Heart left ventricle (tissue), 16 donors: ENCODE results near the gene SHLD1. TPM values are rescaled to one million over a fixed set of nuclear protein-coding genes. Genes with fewer than 3 reads are reported as not detected.
A peak's percentile ranks its signal among the peaks of the same experiment; 100 is the strongest.
"Not testable (repeated sequence)": the region's sequence is repeated elsewhere in the genome, so short reads cannot be mapped to it uniquely, and the experiment has no call there.

ENCODE experiments used
- ATAC-seq, 4 donors: fragments of 200-7000 bp; cut with Tn5 transposase; one replicate each; pipeline ENCODE4 v1.9.1; 2020 to 2022; ENCODE audit warnings: moderate library complexity in 4 of 4, mild to moderate bottlenecking in 3 of 4, moderate number of reproducible peaks in 1 of 4
- DNase-seq, 5 donors: peaks; one replicate each; pipeline ENCODE4 v3.0.0-alpha.2; 2020
- H3K27ac ChIP-seq, 12 donors: fragments of 200-600 bp; sonication (generic) in 4 of 12; one replicate each; pipeline versions ENCODE4 v1.5.0 to v1.8.0; 2016 to 2022; ENCODE audit warnings: mild to moderate bottlenecking in 2 of 12
- H3K27me3 ChIP-seq, 9 donors: fragments of 200-600 bp; sonication (generic) in 2 of 9; one replicate each; pipeline versions ENCODE4 v1.5.1 to v1.8.0; 2016 to 2022; ENCODE audit warnings: mild to moderate bottlenecking in 3 of 9
- H3K36me3 ChIP-seq, 9 donors: fragments of 200-600 bp; sonication (generic) in 2 of 9; one replicate each; pipeline versions ENCODE4 v1.5.0 to v1.8.0; 2018 to 2022; ENCODE audit warnings: mild to moderate bottlenecking in 2 of 9
- H3K4me1 ChIP-seq, 12 donors: fragments of 200-600 bp; sonication (generic) in 4 of 12; one replicate each; pipeline versions ENCODE4 v1.5.0 to v1.8.0; 2016 to 2022; ENCODE audit warnings: mild to moderate bottlenecking in 3 of 12
- H3K4me3 ChIP-seq, 12 donors: fragments of 200-600 bp; sonication (generic) in 4 of 12; one replicate each; pipeline versions ENCODE4 v1.5.0 to v1.8.0; 2017 to 2022; ENCODE audit warnings: mild to moderate bottlenecking in 9 of 12, moderate library complexity in 4 of 12
- H3K9me3 ChIP-seq, 12 donors: fragments of 200-600 bp; sonication (generic) in 4 of 12; one replicate each; pipeline versions ENCODE4 v1.5.0 to v1.8.0; 2016 to 2022; ENCODE audit warnings: mild to moderate bottlenecking in 1 of 12
- POLR2A ChIP-seq, 2 donors: fragments of 450-650 bp; IDR thresholded peaks; one replicate each; pipeline ENCODE4 v1.6.1; 2017; ENCODE audit warnings: antibody characterized with exemption in 2 of 2, mild to moderate bottlenecking in 2 of 2, moderate library complexity in 2 of 2
- WGBS, 4 donors: extraction: QIAGEN DNeasy Blood & Tissue Kit in 2 of 4; methylation state at CpG; one replicate each; pipeline versions ENCODE4 v1.1.5 to v1.1.7; 2013 to 2018; 5-methylcytosine and 5-hydroxymethylcytosine counted together
- intact Hi-C, 10 donors: fragments of 100-400 bp; cut with DNase I; formaldehyde crosslinking; loops; one replicate each; pipeline versions ENCODE4 v1.11.1 to v1.14.2; 2022
- polyA plus RNA-seq, 2 donors: library from polyadenylated mRNA; stranded (reverse); fragments of 200-250 nt; gene quantifications; one replicate each; pipeline ENCODE4 v1.2.3, GENCODE V29; 2013
- total RNA-seq, 9 donors: library from RNA; depleted of rRNA in 2 of 9; stranded (reverse); fragments of >200 nt in 2 of 9; fragmentation: NEBNext Ultra II Directional in 3 of 9; extraction: Animal tissue kit (Norgen Biotek cat#: 25700) in 3 of 9; gene quantifications; one replicate each; pipeline versions ENCODE4 v1.1.0 to v1.2.4, GENCODE V29; 2016 to 2023
- TF ChIP-seq, protein P1 (sequence below), 12 donors: fragments of 200-600 bp; sonication (generic) in 4 of 12; IDR thresholded peaks; one replicate each; pipeline versions ENCODE4 v1.5.0 to v1.8.0; 2018 to 2022; ENCODE audit warnings: antibody characterized with exemption in 12 of 12, mild to moderate bottlenecking in 5 of 12
- donor health status: ischemic (EF 13 %, LVEDD 7.1; RV severe dilation, severe dysfunction).
- donor health status: healthy with polysubstance abuse.
- donor health status: DM: no; HTN: yes; CAD: no.
- donor health status: DM: no; HTN: no; CAD: no.
- donor health status: ischemic (EF 25% LVEDD 6.9; RV normal size, moderate dysfunction).
- donor health status: ischemic (EF 25% LVEDD 5.7; RV mildly dilated, moderate dysfunction).
- donor health status: healthy.
- donor health status: DM: yes; HTN: yes; CAD: no.
- donor health status: ischemic (EF 35%, LVEDD 5.7; RV mildly dilated, moderate dysfunction).
- donor health status: nonischemic (EF 11% LVEDD 7.7; RV severe dilation, severe dysfunction).
- donor health status: DM: yes; HTN: yes; CAD: no.
- donor health status: PGD.
- donor health status: ischemic (EF 29% LVEDD 5.4; RV normal size, mild dysfunction).
- donor health status: nonischemic (EF 23%, LVEDD 6.1; RV moderate dilation, normal function).

SHLD1 gene
- total and polyA plus RNA-seq, 11 donors = 0.94 to 7.1 (median 5.6) TPM

DNA sequence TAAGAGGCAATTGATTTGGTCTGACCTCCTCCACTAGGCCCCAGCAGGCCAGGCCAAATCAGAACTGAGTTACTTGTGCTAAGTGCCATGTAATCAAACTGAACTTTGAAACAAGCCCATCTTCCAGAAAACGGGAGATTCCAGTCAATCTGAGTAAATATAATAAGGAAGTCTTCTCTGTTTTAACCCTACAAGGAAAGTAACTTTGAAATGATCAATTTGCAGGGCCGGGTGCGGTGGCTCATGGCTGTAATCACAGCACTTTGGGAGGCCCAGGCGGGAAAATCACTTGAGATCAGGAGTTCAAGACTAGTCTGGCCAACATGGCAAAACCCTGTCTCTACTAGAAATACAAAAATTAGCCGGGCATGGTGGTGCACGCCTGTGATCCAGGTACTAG, 2.0 kb upstream of the SHLD1 start:
- H3K36me3 ChIP-seq = no peaks in the 10 kb centered on the region
- H3K4me3 ChIP-seq = no peak overlapping the region
- 78 to 94% (median 93%) methylated on average over 6 of the region's 6 CpGs for WGBS, 4 donors
- H3K27ac ChIP-seq = no peak overlapping the region
- peaks cover 0 to 15% (median 4%) of the 10 kb centered on the region in 12 donors for H3K4me1 ChIP-seq
- intact Hi-C loops = no loop called here
- DNase-seq (no peak), ATAC-seq (no peak)
- no peak for TF ChIP-seq POLR2A (IDR thresholded peaks at IDR 0.05)
- TF ChIP-seq, protein P1, sequence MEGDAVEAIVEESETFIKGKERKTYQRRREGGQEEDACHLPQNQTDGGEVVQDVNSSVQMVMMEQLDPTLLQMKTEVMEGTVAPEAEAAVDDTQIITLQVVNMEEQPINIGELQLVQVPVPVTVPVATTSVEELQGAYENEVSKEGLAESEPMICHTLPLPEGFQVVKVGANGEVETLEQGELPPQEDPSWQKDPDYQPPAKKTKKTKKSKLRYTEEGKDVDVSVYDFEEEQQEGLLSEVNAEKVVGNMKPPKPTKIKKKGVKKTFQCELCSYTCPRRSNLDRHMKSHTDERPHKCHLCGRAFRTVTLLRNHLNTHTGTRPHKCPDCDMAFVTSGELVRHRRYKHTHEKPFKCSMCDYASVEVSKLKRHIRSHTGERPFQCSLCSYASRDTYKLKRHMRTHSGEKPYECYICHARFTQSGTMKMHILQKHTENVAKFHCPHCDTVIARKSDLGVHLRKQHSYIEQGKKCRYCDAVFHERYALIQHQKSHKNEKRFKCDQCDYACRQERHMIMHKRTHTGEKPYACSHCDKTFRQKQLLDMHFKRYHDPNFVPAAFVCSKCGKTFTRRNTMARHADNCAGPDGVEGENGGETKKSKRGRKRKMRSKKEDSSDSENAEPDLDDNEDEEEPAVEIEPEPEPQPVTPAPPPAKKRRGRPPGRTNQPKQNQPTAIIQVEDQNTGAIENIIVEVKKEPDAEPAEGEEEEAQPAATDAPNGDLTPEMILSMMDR (IDR thresholded peaks at IDR 0.05) = no peak
- no peaks in the 10 kb centered on the region for H3K9me3 ChIP-seq
- H3K27me3 ChIP-seq = no peaks in the 10 kb centered on the region

DNA sequence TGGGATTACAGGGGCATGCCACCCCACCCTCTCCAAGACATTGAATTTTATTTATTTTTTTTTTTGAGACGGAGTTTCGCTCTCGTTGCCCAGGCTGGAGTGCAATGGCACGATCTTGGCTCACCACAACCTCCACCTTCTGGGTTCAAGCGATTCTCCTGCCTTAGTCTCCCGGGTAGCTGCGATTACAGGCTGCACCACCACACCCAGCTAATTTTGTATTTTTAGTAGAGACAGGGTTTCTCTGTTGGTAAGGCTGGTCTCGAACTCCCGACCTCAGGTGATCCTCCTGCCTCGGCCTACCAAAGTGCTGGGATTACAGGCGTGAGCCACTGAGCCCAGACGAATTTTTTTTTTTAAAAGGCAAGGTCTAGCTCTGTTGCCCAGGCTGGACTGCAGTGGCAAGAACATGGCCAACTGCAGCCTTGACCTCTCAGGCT, 669 bp upstream of the SHLD1 start:
- H3K9me3 ChIP-seq, H3K27me3 ChIP-seq, H3K36me3 ChIP-seq, intact Hi-C loops, DNase-seq, ATAC-seq: not testable (repeated sequence)
- peak overlapping the region in 1 of 12 donors; percentile 57 for H3K4me3 ChIP-seq
- H3K27ac ChIP-seq = peak overlapping the region in 5 of 12 donors; percentile 82 to 92 (median 88)
- peaks cover 0 to 15% (median 4%) of the 10 kb centered on the region in 12 donors for H3K4me1 ChIP-seq
- 93 to 99% (median 98%) methylated on average over 12 of the region's 12 CpGs for WGBS, 4 donors

DNA sequence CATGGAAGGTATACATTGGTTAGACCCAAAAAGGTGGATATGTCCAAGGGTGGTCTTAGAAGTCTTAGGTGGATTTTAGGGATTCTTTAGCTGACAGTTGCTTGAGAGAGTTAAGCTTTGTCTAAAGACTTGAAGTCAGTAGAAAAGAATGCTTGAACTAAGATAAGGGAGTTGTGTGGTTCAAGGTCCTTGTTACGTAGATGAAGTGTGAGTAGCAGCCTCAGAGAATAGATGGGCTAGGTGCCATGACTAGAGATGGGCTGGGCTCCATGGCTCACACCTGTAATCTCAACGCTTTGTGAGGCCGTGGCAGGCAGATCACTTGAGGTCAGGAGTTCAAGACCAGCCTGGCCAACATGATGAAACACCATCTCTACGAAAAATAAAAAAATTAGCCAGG, 1.7 kb downstream of the SHLD1 start:
- WGBS, 4 donors = 67 to 75% (median 70%) methylated on average over 4 of the region's 4 CpGs
- peaks cover 0 to 3% (median 0%) of the 10 kb centered on the region in 9 donors for H3K36me3 ChIP-seq
- no peak for ATAC-seq
- peaks cover 0 to 15% (median 4%) of the 10 kb centered on the region in 12 donors for H3K4me1 ChIP-seq
- H3K9me3 ChIP-seq = peaks cover 0 to 3% (median 0%) of the 10 kb centered on the region in 12 donors
- intact Hi-C loops = loop anchor here in 4 of 10 donors (5.0 to 10.0 kb wide), 2 partner anchors 50 to 147 kb away; no protein-coding TSS in a partner anchor
- H3K27me3 ChIP-seq = no peaks in the 10 kb centered on the region
- H3K4me3 ChIP-seq = no peak overlapping the region
- TF ChIP-seq POLR2A (IDR thresholded peaks at IDR 0.05) = no peak
- TF ChIP-seq, protein P1 (IDR thresholded peaks at IDR 0.05) = no peak
- H3K27ac ChIP-seq = no peak overlapping the region
- no peak for DNase-seq

DNA sequence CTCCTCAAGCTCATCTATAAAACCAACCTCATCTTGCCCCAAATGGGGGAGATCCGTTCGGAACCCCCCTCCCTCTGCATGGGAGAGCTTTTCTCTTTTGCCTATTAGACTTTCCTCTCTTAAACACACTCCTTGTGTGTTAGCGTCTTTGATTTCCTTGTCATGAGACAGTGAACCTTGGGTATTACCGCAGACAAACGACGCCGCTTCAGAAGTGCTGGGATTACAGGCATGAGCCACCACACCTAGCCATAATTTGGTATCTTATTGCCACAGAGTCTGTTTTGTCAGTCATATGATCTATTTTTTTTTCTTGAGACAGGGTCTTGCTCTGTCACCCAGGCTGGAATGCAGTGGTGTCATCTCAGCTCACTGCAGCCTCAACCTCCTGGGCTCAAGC, 3.6 kb downstream of the SHLD1 start:
- TF ChIP-seq, protein P1 (IDR thresholded peaks at IDR 0.05) = no peak
- no peak for TF ChIP-seq POLR2A (IDR thresholded peaks at IDR 0.05)
- DNase-seq (no peak), ATAC-seq (no peak)
- Histone ChIP-seq H3K27me3 (no peaks in the 10 kb centered on the region), H3K9me3 (peaks cover 0 to 3% (median 0%) of the 10 kb centered on the region in 12 donors), H3K4me1 (peaks cover 0 to 15% (median 4%) of the 10 kb centered on the region in 12 donors), H3K36me3 (peaks cover 0 to 5% (median 0%) of the 10 kb centered on the region in 9 donors), H3K27ac (no peak overlapping the region), H3K4me3 (no peak overlapping the region)
- 92 to 95% (median 94%) methylated on average over 7 of the region's 7 CpGs for WGBS, 4 donors
- intact Hi-C loops = loop anchor here in 4 of 10 donors (5.0 to 10.0 kb wide), 2 partner anchors 52 to 149 kb away; no protein-coding TSS in a partner anchor

DNA sequence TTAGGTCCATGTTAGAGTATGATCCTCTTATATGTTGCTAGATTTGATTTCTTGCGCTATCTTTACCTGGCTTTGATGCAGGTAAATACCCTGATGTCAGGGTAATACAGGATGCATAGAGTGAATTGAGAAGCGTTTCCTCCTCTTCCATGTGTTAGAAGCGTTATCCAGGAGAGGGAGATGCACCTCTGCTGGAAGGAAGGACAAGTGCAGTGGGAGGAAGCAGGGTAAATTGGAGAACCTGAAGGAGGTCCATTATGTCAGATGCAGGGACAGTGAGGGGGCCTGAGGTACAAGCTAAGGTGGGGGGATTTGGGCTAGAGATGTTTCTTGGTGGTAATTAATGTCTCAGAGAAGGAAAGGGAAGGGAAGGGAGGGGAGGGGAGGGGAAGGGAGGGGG, 7.7 kb downstream of the SHLD1 start:
- DNase-seq (no peak), ATAC-seq (no peak)
- Histone ChIP-seq H3K36me3 (peaks cover 0 to 24% (median 10%) of the 10 kb centered on the region in 9 donors), H3K4me1 (peaks cover 0 to 7% (median 0%) of the 10 kb centered on the region in 12 donors), H3K27me3 (no peaks in the 10 kb centered on the region), H3K27ac (no peak overlapping the region), H3K9me3 (peaks cover 0 to 3% (median 0%) of the 10 kb centered on the region in 12 donors), H3K4me3 (no peak overlapping the region)
- intact Hi-C loops = loop anchor here in 3 of 10 donors (10.0 kb wide), 1 partner anchor 153 kb away; no protein-coding TSS in a partner anchor
- WGBS, 4 donors = 75 to 85% (median 78%) methylated on average over 3 of the region's 3 CpGs
- TF ChIP-seq, protein P1 (IDR thresholded peaks at IDR 0.05) = no peak
- no peak for TF ChIP-seq POLR2A (IDR thresholded peaks at IDR 0.05)
